ENCODE results near the gene ARHGEF28.

ARHGEF28 gene

GRCh38 chr5:73906277-73906676, 280.3 kb downstream of the ARHGEF28 start:
- no peak for DNase-seq (ENCODE audit: low read depth)

GRCh38 chr5:73907164-73907563, 281.2 kb downstream of the ARHGEF28 start:
- DNase-seq (ENCODE audit: low read depth) = no peak

- DNase-seq (ENCODE audit: low read depth) = no peak
Measured at GRCh38 chr5:73908395-73908794, 282.4 kb downstream of the ARHGEF28 start.

GRCh38 chr5:73908846-73909245, 282.9 kb downstream of the ARHGEF28 start:
- DNase-seq (ENCODE audit: low read depth) = no peak

- no peak for DNase-seq (ENCODE audit: low read depth)
Measured at GRCh38 chr5:73909474-73909873, 283.5 kb downstream of the ARHGEF28 start.

GRCh38 chr5:73911761-73912393, 285.9 kb downstream of the ARHGEF28 start:
- no peak for DNase-seq (ENCODE audit: low read depth)

- no peak for DNase-seq (ENCODE audit: low read depth)
Measured at GRCh38 chr5:73912821-73913271, 286.9 kb downstream of the ARHGEF28 start.

GRCh38 chr5:73913971-73914370, 288.0 kb downstream of the ARHGEF28 start:
- DNase-seq (ENCODE audit: low read depth) = no peak

- DNase-seq (ENCODE audit: low read depth) = no peak
Measured at GRCh38 chr5:73915345-73915744, 289.3 kb downstream of the ARHGEF28 start.

- DNase-seq (ENCODE audit: low read depth) = no peak
Measured at GRCh38 chr5:73917433-73917832, 291.4 kb downstream of the ARHGEF28 start.

- DNase-seq (ENCODE audit: low read depth) = no peak
Measured at GRCh38 chr5:73917891-73918290, 291.9 kb downstream of the ARHGEF28 start.

GRCh38 chr5:73918791-73919221, 292.8 kb downstream of the ARHGEF28 start:
- DNase-seq (ENCODE audit: low read depth) = no peak

GRCh38 chr5:73921741-73922140, 295.7 kb downstream of the ARHGEF28 start:
- DNase-seq (ENCODE audit: low read depth) = no peak

- DNase-seq (ENCODE audit: low read depth) = no peak
Measured at GRCh38 chr5:73922224-73922623, 296.2 kb downstream of the ARHGEF28 start.

GRCh38 chr5:73922875-73923557, 297.0 kb downstream of the ARHGEF28 start:
- DNase-seq (ENCODE audit: low read depth) = no peak

GRCh38 chr5:73928476-73929070, 302.6 kb downstream of the ARHGEF28 start:
- no peak for DNase-seq (ENCODE audit: low read depth)

GRCh38 chr5:73935719-73936118, 309.7 kb downstream of the ARHGEF28 start:
- DNase-seq (ENCODE audit: low read depth) = no peak

- no peak for DNase-seq (ENCODE audit: low read depth)
Measured at GRCh38 chr5:73938280-73938937, 312.4 kb downstream of the ARHGEF28 start.

GRCh38 chr5:73938938-73939320, 312.9 kb downstream of the ARHGEF28 start:
- DNase-seq (ENCODE audit: low read depth) = no peak

GRCh38 chr5:73939557-73939956, 313.6 kb downstream of the ARHGEF28 start:
- DNase-seq (ENCODE audit: low read depth) = no peak

GRCh38 chr5:73940026-73940425, 314.0 kb downstream of the ARHGEF28 start:
- no peak for DNase-seq (ENCODE audit: low read depth)

- DNase-seq (ENCODE audit: low read depth) = no peak
Measured at GRCh38 chr5:73940801-73941200, 314.8 kb downstream of the ARHGEF28 start.

- no peak for DNase-seq (ENCODE audit: low read depth)
Measured at GRCh38 chr5:73942783-73943182, 316.8 kb downstream of the ARHGEF28 start.

Measured in stimulated activated CD8-positive, alpha-beta memory T cell treated with anti-CD3 and anti-CD28 coated beads, Interleukin-7, amount 100 ng/mL, for 24 hours (primary cell).